T1000 (cell line): ENCODE data around the gene ZNF512.

Experiments used
- DNase-seq: peaks from one replicate; lab custom pipeline; 2025; ENCODE audit warnings: mixed read lengths; lab: John Stamatoyannopoulos, UW

The ZNF512 gene

GRCh38 chr2:27634291-27634690 is 51.4 kb downstream of the ZNF512 start:
- DNase-seq, result no peak

GRCh38 chr2:27636766-27637165 is 53.9 kb downstream of the ZNF512 start:
- DNase-seq, result no peak

DNA sequence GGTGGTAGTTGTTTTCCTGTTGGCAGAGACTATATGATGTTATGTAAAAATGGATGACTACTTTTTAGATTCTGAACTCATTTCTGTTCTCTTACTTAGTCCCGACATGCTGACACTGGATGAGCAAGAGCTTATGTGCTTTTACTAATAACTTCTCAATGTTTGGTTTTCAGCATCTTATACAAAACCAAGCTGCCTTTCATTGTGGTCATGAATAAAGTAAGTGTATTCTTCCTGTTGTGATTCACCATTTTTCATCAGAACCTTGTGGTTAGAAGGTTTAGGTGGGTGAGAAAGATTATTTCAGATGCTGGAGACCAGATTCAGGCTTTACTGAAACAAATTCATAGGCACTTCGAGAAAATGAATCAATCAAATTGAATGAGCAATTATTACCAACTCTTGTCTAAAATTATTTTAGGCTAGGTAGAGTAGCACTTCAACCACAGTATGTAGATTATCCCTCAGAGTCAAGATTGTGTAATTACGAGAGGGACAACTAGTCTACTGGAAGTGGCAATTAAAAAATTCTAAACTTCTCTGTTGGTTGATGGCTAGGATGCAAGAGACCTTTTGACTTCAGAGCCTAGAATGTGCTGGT is 55.3 kb downstream of the ZNF512 start:
- no peak for DNase-seq

- no peak for DNase-seq
These were observed 55.9 kb downstream of the ZNF512 start for GRCh38 chr2:27638709-27639108.

GRCh38 chr2:27640722-27641245 is 57.9 kb downstream of the ZNF512 start:
- DNase-seq, result no peak

GRCh38 chr2:27645197-27645596 is 62.4 kb downstream of the ZNF512 start:
- DNase-seq, result no peak

DNA sequence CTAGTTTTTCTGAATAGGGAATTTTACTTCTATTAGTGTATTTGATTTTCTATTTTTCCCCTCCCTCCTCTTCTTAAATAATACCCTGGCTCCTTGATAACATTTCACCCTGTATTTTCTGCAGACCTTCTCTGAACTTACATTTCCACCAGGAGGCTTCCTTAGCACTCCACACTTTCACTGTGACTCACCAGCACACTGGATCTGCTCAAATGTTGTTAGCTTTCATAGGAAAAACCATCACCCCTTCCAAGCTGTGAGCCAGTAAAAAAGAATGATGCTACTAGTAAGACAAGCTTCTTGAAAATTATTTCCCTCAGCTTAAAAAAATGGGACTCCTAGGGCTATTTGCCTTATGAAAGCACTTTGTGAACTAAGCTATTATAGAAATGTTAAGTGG is 64.4 kb downstream of the ZNF512 start:
- no peak for DNase-seq

GRCh38 chr2:27647737-27648136 is 64.9 kb downstream of the ZNF512 start:
- DNase-seq, result no peak

GRCh38 chr2:27651056-27651455 is 68.2 kb downstream of the ZNF512 start:
- no peak for DNase-seq

- DNase-seq, result no peak
These were observed 69.5 kb downstream of the ZNF512 start for GRCh38 chr2:27652341-27652740.

- DNase-seq, result no peak
These were observed 69.9 kb downstream of the ZNF512 start for GRCh38 chr2:27652790-27653189.

GRCh38 chr2:27653397-27653796 is 70.6 kb downstream of the ZNF512 start:
- no peak for DNase-seq

GRCh38 chr2:27655155-27655951 is 72.5 kb downstream of the ZNF512 start:
- no peak for DNase-seq

- no peak for DNase-seq
These were observed 78.5 kb downstream of the ZNF512 start for GRCh38 chr2:27661371-27661770.

- DNase-seq, result peak; percentile 77
These were observed 80.7 kb downstream of the ZNF512 start, which contains the start of the genes SLC4A1AP and SUPT7L for GRCh38 chr2:27663285-27664153. Gene SLC4A1AP, plus strand, starts transcription at chr2:27663889. Its CDS starts 26 bp downstream, at chr2:27663915. Gene SUPT7L, minus strand, starts transcription at chr2:27663614. Its CDS starts 1,422 bp downstream, at chr2:27662192.

DNA sequence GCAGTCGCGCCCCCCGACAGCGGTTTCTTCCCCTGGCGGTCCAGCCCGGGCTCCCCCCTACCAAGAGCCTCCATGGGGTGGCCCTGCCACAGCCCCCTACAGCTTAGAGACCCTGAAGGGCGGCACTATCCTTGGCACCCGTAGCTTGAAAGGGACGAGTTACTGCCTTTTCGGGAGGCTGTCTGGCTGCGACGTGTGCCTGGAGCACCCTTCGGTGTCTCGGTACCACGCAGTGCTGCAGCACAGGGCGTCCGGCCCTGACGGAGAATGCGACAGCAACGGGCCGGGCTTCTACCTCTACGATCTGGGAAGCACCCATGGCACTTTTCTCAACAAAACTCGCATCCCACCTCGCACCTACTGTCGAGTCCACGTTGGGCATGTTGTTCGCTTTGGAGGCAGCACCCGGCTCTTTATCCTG is 81.3 kb downstream of the ZNF512 start:
- DNase-seq, result no peak

- no peak for DNase-seq
These were observed 82.0 kb downstream of the ZNF512 start for GRCh38 chr2:27664622-27665363.

DNA sequence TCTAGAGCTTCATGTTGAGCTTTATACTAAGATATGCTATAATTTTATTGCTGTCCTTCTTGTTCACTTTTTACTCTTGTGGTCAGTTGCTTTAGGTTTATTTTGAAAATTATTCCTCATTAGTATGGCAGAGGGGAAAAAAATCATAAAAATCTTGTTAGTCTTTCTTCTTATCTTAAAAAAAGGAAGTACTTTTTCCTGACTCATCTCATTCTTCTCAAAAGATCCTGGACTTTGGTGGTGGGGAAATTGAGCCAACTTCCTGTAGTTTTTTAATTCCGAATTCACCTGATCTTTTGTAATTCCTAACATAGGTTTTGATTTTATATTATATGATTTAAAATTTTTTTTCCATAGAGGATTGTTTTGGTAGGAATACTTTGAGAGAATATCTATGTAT is 84.6 kb downstream of the ZNF512 start:
- no peak for DNase-seq

GRCh38 chr2:27671235-27671634 is 88.4 kb downstream of the ZNF512 start:
- DNase-seq, result no peak
